ENCODE results near the gene RNU5B-1.

Gene RNU5B-1

DNA sequence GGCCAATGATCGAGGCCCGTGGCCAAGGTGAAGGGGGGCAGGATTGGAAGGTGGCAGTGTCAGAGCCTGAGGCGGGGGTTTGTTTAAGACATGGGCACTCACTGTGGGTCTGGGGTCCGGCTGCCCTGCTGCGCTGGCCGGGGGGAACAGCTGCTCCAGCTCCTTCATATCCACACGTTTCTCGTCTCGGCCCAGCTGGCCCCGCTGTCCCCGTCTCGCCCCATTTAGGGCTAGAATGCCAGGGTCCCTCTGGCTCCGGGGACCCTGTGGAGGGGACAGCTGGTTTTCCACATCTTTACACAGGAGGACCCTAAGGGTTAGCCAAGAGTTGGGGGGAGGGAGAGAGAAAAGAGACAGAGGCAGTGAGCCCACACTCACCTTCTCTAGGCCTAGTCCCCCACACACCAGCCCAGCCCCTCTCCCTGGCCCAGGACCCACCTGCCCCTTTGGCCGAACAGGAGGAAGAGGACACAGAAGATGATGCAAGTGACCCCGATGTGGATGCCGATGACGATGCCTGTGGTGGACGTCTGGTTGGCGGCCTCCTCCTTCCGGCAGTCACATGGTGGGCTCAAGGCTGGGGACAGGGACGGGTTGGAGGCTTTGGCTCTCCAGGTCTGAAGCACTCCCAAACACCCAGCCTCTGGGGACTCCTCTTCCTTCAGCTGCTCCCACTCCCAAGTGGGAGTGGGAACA lies 25.0 kb downstream of the RNU5B-1 start:
- no peak for DNase-seq

DNA sequence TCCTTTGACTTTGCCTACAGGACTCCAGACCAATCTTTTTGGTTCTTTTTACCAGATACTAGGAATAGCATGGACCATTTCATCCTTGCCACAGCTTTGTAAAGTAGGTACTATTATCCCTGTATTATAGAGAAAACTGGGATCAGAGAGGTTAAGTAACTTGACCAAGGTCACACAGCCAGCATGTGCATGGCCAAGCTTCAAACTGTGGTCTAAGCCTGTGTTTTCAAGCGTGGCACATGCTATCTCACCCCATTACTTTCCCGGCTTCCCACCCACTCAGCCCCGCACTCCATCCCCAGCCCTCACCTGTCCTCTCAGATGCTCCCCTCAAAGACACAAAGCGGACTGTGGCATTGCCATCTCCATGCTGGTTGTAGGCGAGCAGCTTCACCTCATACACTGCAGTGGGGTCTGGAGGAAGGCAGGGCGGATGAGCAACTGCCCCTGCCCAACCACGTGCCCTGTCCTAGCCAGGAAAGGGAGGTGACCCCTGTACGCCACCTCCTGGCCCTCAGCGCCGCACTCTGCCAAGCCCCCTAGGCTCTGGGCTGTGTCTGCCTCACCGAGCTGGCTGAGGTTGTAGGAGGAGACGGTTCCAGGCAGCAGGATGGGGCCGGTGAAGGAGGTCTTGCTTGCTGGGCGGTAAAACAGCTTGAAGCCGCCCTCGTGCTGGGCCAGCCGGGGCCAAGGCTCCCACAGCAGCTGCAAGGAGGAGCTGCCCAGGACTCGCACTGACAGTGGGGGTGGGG lies 25.7 kb downstream of the RNU5B-1 start:
- DNase-seq, result no peak

DNA sequence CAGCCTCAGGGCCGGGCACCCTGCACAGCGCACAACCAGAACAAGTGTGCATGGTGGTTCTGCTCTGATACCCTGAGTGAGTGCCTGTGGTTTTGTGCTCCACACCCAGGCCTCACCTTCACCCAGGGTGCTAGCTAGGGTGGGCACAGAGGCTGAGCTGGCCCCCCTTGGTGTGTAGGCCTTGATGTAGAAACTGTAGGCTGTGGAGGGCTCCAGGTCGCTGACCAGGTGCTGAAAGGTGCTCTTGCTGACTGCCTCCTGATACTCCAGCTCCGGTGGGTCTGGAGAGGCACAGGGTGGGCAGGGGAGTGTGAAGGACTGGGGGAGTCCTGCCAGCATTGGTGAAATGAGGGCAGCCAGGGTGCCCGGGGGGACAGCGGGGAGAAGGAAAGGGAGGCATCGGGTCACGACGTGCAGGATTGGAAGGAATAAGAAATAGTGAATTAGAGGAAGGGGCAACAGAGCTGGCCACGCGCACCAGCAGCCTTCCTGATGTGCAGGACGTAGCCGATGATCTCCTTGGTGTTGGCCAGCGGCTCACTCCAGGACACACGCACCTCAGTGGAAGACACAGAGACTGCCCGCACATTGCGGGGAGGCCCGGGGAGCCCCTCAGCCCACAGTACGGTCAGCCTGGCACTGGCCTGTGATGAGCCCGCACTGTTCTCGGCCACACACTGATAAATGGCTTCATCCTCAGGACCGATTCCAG lies 26.6 kb downstream of the RNU5B-1 start:
- no peak for DNase-seq

DNA sequence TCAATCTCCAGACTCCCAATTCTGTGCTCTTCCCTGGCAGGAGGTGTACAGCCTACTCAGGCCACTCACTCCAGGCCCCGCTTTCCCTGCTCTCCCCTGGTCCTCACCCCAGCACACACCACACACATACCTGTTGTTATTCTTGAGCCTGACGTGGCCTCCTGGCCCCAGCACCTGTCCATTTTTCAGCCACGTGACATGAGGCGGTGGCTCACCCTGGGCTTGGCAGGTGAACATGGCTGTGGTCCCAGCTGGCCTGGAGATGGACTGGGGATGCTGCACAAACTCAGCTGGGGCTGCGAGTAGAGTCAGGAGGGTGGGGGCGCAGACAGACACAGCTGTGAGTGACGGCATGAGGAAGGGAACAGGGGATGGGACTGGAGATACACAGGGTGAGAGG lies 27.3 kb downstream of the RNU5B-1 start:
- no peak for DNase-seq

DNA sequence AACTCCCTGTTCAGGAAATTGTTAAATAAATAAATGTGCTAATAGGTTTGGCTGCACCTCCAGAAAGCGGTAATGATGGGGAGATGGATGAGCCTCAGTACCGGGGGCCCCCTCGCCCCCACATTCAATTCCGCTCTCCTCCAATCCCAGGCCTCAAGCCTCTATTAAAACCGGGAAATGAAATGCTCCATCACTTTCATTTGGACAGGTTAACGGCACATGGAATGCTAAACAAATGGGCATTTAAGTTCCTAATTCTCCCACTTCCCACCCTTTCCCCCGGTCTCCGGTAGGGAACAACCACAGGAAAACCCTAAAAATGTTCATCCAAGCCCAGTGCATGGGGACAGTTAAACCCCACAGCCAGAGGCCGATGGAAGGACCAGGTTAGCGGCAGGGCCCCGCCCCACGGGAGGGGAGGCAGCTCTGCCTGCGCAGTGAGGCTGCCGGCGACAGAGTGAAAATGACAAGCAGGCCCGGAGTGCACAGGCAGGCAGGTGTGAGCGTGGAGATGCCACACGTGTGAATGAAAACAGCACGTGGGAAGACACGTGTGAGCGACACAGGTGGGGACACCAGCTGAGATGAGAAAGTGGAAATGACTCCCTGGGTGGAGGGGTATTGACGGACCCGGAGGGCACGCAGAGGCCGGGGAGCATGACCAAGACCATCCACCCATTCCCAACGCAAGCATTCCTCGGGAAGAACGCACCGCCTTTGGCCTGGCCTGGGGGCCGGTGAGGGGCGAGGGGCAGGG lies 28.1 kb downstream of the RNU5B-1 start:
- no peak for DNase-seq

DNA sequence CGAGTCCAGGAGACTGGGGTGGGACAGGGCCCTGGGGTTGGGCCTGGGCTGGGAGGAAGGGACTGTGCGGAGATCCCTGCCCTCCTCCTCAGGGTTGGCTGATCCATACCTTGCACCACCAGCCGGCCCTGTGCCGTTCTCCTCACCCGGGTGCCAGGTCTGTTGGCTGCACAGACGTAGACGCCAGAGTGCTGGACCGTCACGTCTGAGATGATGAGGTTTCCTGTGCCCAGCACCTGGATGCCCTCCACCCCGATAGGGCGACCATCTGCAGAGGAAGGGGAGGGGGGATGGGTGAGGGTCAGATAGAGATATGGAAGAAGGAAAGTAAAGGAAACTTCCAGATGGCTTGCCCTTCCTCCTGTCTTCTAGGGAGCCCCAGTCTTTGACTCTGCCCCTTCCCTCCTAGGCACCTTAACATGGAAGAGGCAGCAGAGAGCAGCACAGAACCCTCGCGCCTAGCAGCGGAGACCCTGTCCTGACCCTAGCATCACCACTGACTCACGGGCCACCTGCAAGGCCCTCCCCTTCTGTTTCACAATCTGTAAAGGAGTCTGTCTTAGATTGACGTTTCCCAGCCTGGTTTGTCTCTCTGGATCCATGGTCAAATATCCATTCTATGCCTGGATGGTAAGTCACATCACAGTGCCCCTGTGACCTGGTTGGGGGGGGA lies 28.8 kb downstream of the RNU5B-1 start:
- DNase-seq, result no peak

DNA sequence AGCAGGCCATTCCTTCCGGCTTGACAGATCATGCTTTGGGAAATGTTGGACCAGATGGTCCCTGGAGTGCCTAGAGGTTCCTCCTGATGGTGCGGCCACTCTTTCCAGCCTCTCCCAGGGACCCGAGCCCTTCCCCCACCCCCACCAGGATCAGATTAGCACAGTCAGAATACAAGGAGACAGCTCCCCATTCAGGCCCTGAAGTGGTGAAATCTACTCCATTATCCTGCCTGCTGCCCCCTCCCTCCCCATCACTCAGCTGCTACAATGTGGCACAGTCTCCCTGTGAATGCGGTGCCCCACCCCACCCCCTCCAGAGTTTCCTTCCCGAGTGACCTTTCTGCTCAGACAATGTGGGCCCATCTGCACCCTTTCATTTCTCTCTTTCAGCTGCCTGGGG lies 29.4 kb downstream of the RNU5B-1 start:
- no peak for DNase-seq

DNA sequence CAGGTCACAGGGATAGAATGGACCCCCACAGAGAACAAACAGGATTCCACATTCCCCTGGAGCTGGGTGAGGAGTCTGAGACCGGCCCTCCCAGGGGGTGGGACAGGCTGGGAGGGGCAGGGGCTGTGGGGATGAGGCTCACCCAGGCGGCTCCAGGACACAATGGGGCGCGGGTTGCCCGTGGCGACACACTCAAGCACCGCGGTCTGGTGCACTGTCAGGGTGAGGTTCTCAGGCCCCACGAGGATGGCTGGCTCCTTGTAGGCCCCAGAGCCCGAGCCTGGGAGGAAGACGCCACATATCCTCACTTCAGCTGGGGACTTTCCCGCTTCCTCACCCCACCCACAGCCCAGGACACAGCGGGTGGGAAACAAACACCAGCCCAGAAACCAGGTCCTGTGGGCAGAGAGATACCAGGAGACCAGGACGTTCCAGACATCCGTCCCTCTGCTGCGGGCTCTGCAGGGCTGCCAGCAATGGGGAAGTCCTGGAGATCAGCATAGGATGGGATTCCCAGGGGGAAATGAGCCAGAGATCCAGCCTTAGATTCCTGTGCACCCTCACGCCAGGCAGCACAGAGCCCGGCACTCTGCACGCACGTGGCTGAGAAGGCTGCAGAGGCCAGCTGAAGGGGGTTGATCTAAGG lies 30.2 kb downstream of the RNU5B-1 start:
- DNase-seq, result no peak

DNA sequence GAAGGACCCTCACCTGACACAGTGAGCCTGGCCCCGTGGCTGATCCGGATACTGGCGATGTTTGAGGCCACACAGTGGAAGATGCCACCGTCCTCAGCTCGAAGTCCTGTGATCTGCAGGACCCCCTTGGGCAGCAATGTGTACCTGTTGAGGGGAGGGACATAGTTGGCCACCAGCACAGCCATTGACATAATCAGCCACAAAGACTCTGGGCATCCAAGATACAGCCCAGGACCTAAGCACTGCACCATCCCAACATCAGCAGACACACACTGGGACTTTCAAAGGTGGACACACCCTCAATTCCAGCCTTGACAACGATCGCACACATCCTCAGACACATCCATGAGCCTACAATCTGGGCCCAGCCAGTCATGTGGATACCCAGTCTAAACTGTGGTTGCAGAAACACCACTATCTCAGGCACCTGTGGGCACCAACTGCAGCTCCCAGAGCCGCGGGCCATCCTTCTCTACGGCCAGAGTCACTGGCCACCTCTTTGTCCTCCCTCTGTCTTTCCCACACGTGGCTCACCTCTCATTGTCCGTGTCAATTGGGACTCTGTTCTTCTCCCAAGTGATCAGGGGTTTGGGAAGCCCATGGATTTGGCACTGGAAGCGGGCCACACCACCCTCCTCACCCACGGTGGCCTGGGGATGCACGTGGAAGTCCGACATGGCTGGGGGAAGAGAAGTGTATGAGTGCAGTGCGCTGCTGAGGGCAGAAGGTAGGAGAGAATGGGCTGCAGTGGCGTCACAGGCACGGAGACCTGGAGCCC lies 31.0 kb downstream of the RNU5B-1 start:
- DNase-seq, result no peak

DNA sequence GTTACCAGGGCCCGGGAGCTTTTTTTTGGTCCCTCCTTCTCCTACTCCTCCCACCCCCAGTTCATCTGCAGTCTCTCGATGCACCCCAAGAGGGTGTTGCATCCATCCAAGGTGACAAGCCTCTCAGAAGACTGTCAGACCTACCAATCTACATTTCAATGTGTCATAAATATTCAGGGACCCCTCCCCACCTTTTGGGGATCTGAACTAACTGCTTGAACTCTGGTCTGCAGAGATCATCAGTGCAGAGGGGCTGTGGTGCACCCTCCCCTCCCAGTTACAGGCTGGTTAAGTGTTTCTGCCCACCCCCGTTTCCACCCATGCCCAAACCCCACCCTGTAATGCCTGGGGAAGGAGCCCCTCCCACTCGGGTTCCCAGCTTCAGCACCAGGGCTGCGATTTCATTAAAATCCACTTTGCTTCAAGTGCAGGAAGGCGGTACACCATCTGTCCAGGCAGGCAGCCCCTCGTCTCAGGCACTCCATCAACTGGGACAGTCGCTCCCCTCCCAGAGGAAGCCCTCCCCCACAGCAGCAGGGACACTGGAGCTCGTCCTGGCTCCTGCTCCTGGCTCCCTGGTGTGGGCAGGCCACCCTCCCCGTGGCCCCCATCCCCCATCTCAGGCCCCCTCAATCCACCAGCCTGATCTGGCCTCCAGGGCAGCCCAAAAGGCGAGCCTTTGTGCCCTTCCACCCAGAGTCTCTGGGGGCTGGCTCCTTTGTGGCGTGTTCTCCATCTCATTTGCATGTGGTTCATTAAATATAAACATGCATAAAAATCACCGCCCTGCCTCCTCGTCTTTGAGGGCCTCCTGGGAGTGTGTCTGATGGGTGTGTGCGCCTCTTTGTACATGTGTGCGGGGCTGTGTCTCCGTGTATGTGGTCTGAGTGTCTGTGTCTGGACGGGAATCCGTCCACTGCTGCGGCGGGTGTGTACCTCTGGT lies 32.3 kb downstream of the RNU5B-1 start:
- no peak for DNase-seq

DNA sequence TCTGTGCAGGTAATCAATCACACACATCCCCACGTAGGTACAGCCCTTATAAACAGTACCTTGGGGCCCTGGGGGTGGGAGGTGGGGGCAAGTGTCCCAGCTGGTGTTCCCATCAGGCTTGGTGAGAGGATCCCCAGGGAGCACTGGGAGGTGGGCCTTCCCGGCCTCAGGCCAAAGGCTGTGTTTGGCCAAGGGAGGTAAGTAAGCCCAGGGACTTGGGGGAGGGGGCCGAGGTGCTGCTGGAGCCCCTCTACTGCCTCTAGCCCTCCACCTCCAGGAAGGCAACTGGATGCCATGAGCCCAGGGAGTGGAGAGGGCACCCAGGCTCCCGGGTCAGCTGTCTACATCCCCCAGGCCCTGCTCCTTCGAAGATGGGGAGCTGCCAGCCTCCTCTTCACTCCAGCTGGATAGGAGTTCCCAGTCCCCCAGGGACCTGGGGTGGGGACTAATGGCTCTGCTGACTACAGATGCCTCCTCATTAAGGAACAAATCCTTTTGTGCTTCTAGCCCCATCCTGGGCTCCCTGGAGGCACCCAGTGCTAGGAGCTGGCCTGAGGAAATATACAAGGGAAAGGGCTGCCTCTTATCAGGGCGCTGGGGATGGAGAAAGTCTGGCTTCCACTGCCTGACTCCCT lies 33.1 kb downstream of the RNU5B-1 start:
- DNase-seq, result no peak

DNA sequence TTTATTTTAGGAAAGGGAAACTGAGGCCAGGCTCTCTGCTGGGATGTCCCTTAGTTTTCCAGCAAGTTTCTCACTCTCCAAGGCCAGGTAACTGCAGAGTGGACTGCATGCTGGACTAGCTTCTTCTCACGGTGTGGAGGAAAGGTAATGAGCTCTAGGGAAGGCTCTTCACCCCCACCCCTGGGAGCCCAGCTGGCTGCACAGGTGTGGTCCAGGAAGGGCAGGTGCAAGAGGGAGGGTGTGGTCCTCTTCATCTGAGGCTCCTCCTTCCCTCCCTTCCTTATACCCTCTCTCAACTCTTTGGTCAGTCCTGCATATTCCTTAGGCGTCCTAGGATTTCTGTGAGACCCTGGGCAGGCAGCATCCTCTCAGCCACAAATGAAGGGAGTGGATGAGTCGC lies 33.9 kb downstream of the RNU5B-1 start:
- DNase-seq, result no peak

DNA sequence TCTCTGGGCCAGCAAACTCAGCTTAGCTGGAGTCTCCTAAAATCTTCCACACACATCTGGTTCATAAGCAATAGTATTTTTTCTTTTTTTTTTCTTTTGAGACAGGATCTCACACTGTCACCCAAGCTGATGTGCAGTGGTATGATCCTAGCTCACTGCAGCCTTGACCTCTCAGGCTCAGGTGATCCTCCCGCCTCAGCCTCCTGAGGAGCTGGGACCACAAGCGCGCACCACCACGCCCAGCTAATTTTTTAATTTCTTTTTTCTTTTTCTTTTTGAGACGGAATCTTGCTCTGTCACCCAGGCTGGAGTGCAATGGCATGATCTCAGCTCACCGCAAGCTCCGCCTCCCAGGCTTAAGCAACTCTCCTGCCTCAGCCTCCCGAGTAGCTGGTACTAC lies 34.3 kb downstream of the RNU5B-1 start:
- DNase-seq, result no peak

DNA sequence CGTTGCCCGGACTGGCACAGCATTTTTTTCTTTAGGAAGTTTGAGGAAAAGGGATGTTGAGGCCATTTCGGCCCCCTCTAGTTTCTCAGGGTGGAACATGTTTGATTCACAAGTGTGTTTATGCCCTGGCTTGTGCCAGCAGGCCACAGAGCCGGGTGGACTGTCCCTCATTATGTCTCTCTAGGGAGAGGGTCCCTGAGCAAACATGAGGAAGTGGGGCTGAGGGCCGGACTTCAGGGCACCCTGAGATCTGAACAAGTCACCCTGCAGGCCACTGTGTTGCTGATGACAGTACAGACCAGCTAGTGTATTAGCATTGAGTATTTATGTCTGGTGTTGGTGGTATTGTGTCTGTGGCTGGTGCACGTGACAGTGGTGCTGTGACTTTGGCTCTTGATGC lies 34.9 kb downstream of the RNU5B-1 start:
- no peak for DNase-seq

DNA sequence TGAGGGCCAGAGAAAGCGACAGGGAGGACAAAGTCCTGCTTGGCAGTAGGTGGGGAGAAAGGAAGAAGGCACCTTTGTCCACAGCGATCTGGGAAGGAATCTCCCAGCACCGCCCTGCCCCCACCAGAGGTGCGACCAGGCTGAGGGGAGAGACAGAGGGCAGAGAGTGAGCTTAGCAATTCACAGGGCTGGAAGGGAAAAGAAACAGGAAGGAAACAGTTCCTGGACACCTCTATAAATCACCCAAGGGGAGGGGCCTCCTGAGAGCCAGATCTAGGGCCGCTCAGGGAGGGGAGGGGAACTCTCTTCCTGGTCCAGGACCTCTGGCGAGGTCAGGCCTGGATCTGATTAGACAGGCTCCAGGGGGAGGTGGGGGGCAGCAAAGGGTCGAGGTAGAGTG lies 35.4 kb downstream of the RNU5B-1 start:
- no peak for DNase-seq

DNA sequence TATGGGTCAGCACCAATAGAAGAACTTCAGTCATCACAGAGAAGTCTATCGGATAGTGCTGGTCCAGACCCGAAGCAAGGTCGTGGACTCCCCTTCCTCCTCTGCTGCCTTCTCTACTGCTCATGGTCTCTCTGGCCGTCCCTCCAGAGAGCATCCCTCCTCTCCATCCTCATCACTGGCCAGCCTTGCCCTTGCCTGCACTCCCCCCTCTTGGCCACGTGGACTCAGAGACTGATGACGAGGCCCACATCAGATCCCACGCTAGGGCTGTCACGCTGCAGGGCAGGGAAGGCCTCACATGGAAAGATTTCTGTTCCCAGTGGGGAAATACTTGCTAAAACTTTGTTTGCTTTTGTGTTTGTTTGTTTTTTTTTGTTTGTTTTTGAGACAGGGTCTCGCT lies 38.0 kb downstream of the RNU5B-1 start:
- no peak for DNase-seq

DNA sequence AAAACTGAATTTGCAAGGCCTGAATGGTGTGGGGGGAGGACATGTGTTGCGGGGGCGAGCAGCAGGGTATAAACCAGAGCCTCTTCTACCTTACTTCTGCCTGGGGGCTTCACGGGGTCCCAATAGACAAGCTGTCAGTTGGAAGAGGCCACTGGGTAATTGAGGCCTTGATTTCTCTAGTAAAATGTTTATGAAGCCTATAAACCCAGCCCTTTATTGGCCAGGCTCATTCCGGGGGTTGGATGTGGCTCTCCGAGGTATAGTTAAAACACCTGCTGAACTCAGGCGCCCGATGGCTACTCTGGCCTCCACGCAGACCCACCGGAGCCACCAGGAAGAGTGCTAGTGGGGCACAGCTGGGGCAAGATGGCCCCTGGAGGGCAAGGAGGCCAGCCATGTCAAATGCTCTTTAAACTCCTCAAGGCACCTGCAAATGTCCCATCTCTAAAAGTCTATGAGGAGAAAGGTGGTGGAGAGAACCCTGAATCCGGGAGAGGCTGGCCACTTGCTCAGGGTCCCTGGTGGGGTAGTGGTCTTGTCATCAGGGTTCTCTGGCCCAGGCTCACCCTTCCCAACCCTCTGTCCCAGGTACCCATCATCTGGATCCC lies 39.0 kb downstream of the RNU5B-1 start:
- no peak for DNase-seq

DNA sequence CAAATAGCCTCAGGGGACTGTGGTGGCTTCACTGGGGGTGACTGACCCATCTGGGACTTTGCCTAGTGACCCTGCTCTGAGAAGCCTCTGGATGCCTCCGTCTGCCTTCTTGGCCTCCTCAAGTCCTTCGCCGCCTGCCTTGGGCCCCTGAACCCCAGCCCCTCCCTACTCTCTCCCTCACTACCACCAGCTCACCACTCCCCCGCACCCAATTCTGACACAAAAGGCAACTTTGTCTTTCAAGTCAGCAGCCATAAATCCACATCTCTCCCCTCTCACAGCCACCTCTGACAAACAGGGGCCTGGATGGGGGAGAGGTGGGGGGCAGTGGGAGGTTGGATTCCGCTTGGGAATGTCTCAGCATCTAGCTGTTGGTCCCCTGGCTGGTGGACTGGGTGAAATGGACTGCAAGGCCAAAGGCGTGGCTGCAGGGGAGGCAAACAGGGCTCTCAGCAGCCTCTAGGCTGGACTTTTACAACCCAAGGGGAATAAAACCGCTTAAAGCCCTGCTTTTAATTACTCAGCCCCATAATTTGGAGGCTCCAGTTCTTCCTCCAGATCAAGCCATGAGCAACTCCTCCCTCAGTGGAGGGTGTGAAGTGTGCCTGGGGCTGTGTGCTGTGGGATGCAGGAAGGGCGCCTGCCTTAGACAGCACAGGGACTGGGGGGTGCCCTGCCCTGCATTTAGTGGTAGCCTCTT lies 39.9 kb downstream of the RNU5B-1 start:
- no peak for DNase-seq

DNA sequence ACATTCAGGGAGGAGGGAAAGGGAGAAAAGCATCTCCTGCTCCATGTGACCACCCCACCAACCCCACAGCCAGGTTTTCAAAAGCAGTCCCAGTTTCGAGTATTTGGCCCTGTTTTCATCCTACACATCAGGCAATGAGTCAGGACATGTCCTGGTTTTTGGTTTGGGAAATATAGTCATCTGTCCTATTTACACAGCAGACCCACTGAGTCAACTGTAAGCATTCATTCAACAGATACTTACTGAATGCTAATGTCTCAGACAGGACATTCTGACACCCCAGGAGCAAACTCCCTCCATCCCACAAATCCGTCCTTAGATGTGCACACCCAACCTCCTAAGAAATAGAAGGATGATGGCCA lies 40.4 kb downstream of the RNU5B-1 start:
- no peak for DNase-seq

All from activated CD4-positive, alpha-beta T cell treated with anti-CD3 and anti-CD28 coated beads, Interleukin-10, Interleukin-2, amounts not matched to agents 100 ng/mL and 50 ng/mL, durations not matched to agents 16 hours and 8 hours (primary cell).